Gastrocnemius medialis (tissue), 4 donors: ENCODE measurements around the gene LOX. TPM values are rescaled to one million over a fixed set of nuclear protein-coding genes. Genes with fewer than 3 reads are reported as not detected.

Experiments
- ATAC-seq, 2 donors: fragments of 150-250 bp; one replicate each; pipeline ENCODE4 v1.9.1; 2016
- DNase-seq, 2 donors: peaks; one replicate each; pipeline ENCODE4 v3.0.0-alpha.2; 2019
- H3K27ac ChIP-seq, 4 donors: fragments of 200-600 bp; sonication (generic); 1 replicate in 1 of 4; 2 replicates in 3 of 4; pipeline ENCODE4 v1.5.1; 2016 to 2018; ENCODE audit warnings: mild to moderate bottlenecking in 2 of 4, moderate library complexity in 1 of 4
- H3K27me3 ChIP-seq, 3 donors: fragments of 200-600 bp; sonication (generic) in 2 of 3; 1 replicate in 1 of 3; 2 replicates in 2 of 3; pipeline versions ENCODE4 v1.5.1 to v1.6.0; 2016 to 2019; ENCODE audit warnings: mild to moderate bottlenecking in 1 of 3, moderate library complexity in 1 of 3
- H3K36me3 ChIP-seq, 2 donors: fragments of 200-600 bp; sonication (generic) in 1 of 2; one replicate each; pipeline ENCODE4 v1.5.1; 2017 to 2018
- H3K4me1 ChIP-seq, 2 donors: fragments of 200-600 bp; sonication (generic) in 1 of 2; one replicate each; pipeline ENCODE4 v1.5.1; 2016 to 2017; ENCODE audit warnings: mild to moderate bottlenecking in 2 of 2
- H3K4me3 ChIP-seq, 4 donors: fragments of 200-600 bp; sonication (generic) in 3 of 4; 1 replicate in 1 of 4; 2 replicates in 3 of 4; pipeline ENCODE4 v1.5.1; 2016 to 2019; ENCODE audit warnings: mild to moderate bottlenecking in 2 of 4
- H3K9me3 ChIP-seq, 3 donors: fragments of 200-600 bp; sonication (generic) in 2 of 3; 1 replicate in 1 of 3; 2 replicates in 2 of 3; pipeline ENCODE4 v1.5.1; 2016 to 2019
- CTCF ChIP-seq, 5 experiments: fragments of 450-650 bp in 3 of 5; fragments of 200-600 bp in 2 of 5; sonication (generic) in 2 of 5; IDR thresholded peaks in 4 of 5; conservative IDR thresholded peaks in 1 of 5; 1 replicate in 4 of 5; 2 replicates in 1 of 5; pipeline ENCODE4 v1.5.1; 2016 to 2019; ENCODE audit warnings: antibody characterized with exemption in 5 of 5, mild to moderate bottlenecking in 3 of 5, moderate library complexity in 3 of 5
- POLR2A ChIP-seq, 2 donors: fragments of 450-650 bp; IDR thresholded peaks; one replicate each; pipeline ENCODE4 v1.6.1; 2017; ENCODE audit warnings: antibody characterized with exemption in 2 of 2, mild to moderate bottlenecking in 2 of 2, moderate library complexity in 2 of 2
- in situ Hi-C, 4 donors: fragments of 200-750 bp; cut with MboI; loops; one replicate each; pipeline versions ENCODE4 v1.15.0 to v1.8.0; 2017; ENCODE audit warnings: low sequenced_read_pairs in 4 of 4
- intact Hi-C: fragments of 100-400 bp; cut with DNase I; formaldehyde crosslinking; loops from one replicate; pipeline ENCODE4 v1.15.1; 2023; ENCODE audit warnings: low total_unique reads
- total RNA-seq, 4 donors: library from RNA; depleted of rRNA; stranded (reverse); fragments of >200 nt; gene quantifications; one replicate each; pipeline versions ENCODE4 v1.1.0 to v1.2.3, GENCODE V29; 2016

LOX gene
- total RNA-seq, 4 donors from 2014 or later, result 1.1 to 7.6 (median 2.3) TPM

- ATAC-seq (no peak), DNase-seq (no peak)
- Histone ChIP-seq H3K4me1 (no peaks in the 10 kb centered on the region), H3K4me3 (no peak overlapping the region), H3K36me3 (no peaks in the 10 kb centered on the region), H3K9me3 (no peaks in the 10 kb centered on the region), H3K27me3 (no peaks in the 10 kb centered on the region), H3K27ac (no peak overlapping the region)
- TF ChIP-seq CTCF (IDR thresholded peaks at IDR 0.05 in 4 of 5, conservative IDR thresholded peaks at IDR 0.05 in 1 of 5), result no peak
- TF ChIP-seq POLR2A (IDR thresholded peaks at IDR 0.05), result no peak
- in situ Hi-C loops, result no loop called here
- intact Hi-C loops, result no loop called here
Measured at GRCh38 chr5:122056913-122057312, 21.1 kb downstream of the LOX start.

GRCh38 chr5:122054266-122054665 is 23.8 kb downstream of the LOX start:
- DNase-seq, result no peak
- no peaks in the 10 kb centered on the region for H3K9me3 ChIP-seq

GRCh38 chr5:122053181-122054109 is 24.6 kb downstream of the LOX start:
- no peak for DNase-seq
- H3K27ac ChIP-seq, result no peak overlapping the region
- in situ Hi-C loops, result no loop called here
- TF ChIP-seq CTCF (IDR thresholded peaks at IDR 0.05 in 4 of 5, conservative IDR thresholded peaks at IDR 0.05 in 1 of 5), result no peak
- TF ChIP-seq POLR2A (IDR thresholded peaks at IDR 0.05), result no peak
- no peaks in the 10 kb centered on the region for H3K9me3 ChIP-seq
- H3K27me3 ChIP-seq, result no peaks in the 10 kb centered on the region
- no peaks in the 10 kb centered on the region for H3K4me1 ChIP-seq
- peak in 1 of 2 donors; percentile 24 for ATAC-seq
- no peaks in the 10 kb centered on the region for H3K36me3 ChIP-seq
- intact Hi-C loops, result no loop called here
- no peak overlapping the region for H3K4me3 ChIP-seq

More at GRCh38 chr5:122054266-122054665, 23.8 kb downstream of the LOX start:
- no peaks in the 10 kb centered on the region for H3K36me3 ChIP-seq
- no peak overlapping the region for H3K27ac ChIP-seq
- H3K4me1 ChIP-seq, result no peaks in the 10 kb centered on the region
- TF ChIP-seq CTCF (IDR thresholded peaks at IDR 0.05 in 4 of 5, conservative IDR thresholded peaks at IDR 0.05 in 1 of 5) (no peak), POLR2A (IDR thresholded peaks at IDR 0.05) (no peak)
- in situ Hi-C loops (no loop called here), intact Hi-C loops (no loop called here)
- ATAC-seq, result no peak
- no peak overlapping the region for H3K4me3 ChIP-seq
- no peaks in the 10 kb centered on the region for H3K27me3 ChIP-seq

GRCh38 chr5:122051569-122051968 is 26.5 kb downstream of the LOX start:
- Histone ChIP-seq H3K27ac (no peak overlapping the region), H3K36me3 (no peaks in the 10 kb centered on the region), H3K4me3 (no peak overlapping the region), H3K9me3 (no peaks in the 10 kb centered on the region), H3K4me1 (no peaks in the 10 kb centered on the region), H3K27me3 (no peaks in the 10 kb centered on the region)
- DNase-seq, result no peak
- intact Hi-C loops (no loop called here), in situ Hi-C loops (no loop called here)
- no peak for ATAC-seq
- TF ChIP-seq POLR2A (IDR thresholded peaks at IDR 0.05), result no peak
- TF ChIP-seq CTCF (IDR thresholded peaks at IDR 0.05 in 4 of 5, conservative IDR thresholded peaks at IDR 0.05 in 1 of 5), result no peak
